Ascending aorta (tissue), 2 donors: ENCODE data around the gene APLP2. TPM values are rescaled to one million over a fixed set of nuclear protein-coding genes. Genes with fewer than 3 reads are reported as not detected.
A peak's percentile ranks its signal among the peaks of the same experiment; 100 is the strongest.

ENCODE experiments used
- DNase-seq, 2 donors: peaks; one replicate each; pipeline ENCODE4 v3.0.0-alpha.2; 2019; ENCODE audit warnings: low spot score in 2 of 2
- H3K27ac ChIP-seq, 2 donors: fragments of 200-600 bp; sonication (generic); one replicate each; pipeline ENCODE4 v1.5.1; 2016 to 2017; ENCODE audit warnings: mild to moderate bottlenecking in 1 of 2
- H3K27me3 ChIP-seq: fragments of 200-600 bp; sonication (generic); one replicate; pipeline ENCODE4 v1.5.1; 2017
- H3K36me3 ChIP-seq, 2 donors: fragments of 200-600 bp; sonication (generic); one replicate each; pipeline ENCODE4 v1.5.1; 2016
- H3K4me1 ChIP-seq, 2 donors: fragments of 200-600 bp; sonication (generic); one replicate each; pipeline ENCODE4 v1.5.1; 2016 to 2017; ENCODE audit warnings: mild to moderate bottlenecking in 1 of 2
- H3K4me3 ChIP-seq, 2 donors: fragments of 200-600 bp; sonication (generic); one replicate each; pipeline ENCODE4 v1.5.1; 2016 to 2017; ENCODE audit warnings: mild to moderate bottlenecking in 1 of 2
- H3K9me3 ChIP-seq, 2 donors: fragments of 200-600 bp; sonication (generic); one replicate each; pipeline ENCODE4 v1.5.1; 2016
- intact Hi-C: fragments of 100-400 bp; cut with DNase I; formaldehyde crosslinking; loops from one replicate; pipeline ENCODE4 v1.15.1; 2023
- total RNA-seq: library from RNA; depleted of rRNA; stranded (reverse); fragments of >200 nt; gene quantifications from one replicate; pipeline ENCODE4 v1.1.0, GENCODE V29; 2016
- TF ChIP-seq, protein P1 (sequence below), 3 experiments: fragments of 200-600 bp in 2 of 3; fragments of 450-650 bp in 1 of 3; sonication (generic) in 2 of 3; IDR thresholded peaks; one replicate each; pipeline ENCODE4 v1.5.1; 2016 to 2019; ENCODE audit warnings: antibody characterized with exemption in 3 of 3, mild to moderate bottlenecking in 1 of 3, moderate library complexity in 1 of 3

APLP2 gene
- total RNA-seq, 1 donor from 2014 or later = 216 TPM

DNA sequence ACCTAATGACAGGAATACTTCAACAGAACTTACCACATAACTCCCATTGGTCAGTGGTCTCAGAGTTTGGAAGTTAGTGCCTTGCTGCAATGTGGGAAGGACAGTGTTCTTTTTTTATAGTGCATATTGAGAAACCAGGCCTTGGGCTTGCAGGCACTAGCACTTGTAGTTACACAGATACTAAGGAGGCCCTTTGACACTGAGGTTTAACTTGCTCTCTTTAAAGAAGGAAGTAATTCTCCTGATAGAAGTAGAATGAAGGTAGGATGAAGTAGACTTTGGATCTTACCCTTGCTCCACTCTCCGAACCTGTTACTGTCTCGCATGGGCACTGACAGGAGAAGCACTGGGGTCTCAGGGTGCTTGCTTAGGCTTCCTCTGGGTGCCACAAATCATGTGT is 58.9 kb downstream of the APLP2 start:
- Histone ChIP-seq H3K9me3 (no peaks in the 10 kb centered on the region), H3K4me3 (no peak overlapping the region), H3K36me3 (peaks cover 57 to 58% of the 10 kb centered on the region in 2 donors), H3K4me1 (peaks cover 0 to 12% of the 10 kb centered on the region in 2 donors), H3K27me3 (no peaks in the 10 kb centered on the region), H3K27ac (no peak overlapping the region)
- TF ChIP-seq, protein P1, sequence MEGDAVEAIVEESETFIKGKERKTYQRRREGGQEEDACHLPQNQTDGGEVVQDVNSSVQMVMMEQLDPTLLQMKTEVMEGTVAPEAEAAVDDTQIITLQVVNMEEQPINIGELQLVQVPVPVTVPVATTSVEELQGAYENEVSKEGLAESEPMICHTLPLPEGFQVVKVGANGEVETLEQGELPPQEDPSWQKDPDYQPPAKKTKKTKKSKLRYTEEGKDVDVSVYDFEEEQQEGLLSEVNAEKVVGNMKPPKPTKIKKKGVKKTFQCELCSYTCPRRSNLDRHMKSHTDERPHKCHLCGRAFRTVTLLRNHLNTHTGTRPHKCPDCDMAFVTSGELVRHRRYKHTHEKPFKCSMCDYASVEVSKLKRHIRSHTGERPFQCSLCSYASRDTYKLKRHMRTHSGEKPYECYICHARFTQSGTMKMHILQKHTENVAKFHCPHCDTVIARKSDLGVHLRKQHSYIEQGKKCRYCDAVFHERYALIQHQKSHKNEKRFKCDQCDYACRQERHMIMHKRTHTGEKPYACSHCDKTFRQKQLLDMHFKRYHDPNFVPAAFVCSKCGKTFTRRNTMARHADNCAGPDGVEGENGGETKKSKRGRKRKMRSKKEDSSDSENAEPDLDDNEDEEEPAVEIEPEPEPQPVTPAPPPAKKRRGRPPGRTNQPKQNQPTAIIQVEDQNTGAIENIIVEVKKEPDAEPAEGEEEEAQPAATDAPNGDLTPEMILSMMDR (IDR thresholded peaks at IDR 0.05) = no peak
- intact Hi-C loops = loop anchor here (10.0 kb wide), 1 partner anchor 786 kb away; the partner anchor contains the start of gene SNX19
- no peak for DNase-seq

DNA sequence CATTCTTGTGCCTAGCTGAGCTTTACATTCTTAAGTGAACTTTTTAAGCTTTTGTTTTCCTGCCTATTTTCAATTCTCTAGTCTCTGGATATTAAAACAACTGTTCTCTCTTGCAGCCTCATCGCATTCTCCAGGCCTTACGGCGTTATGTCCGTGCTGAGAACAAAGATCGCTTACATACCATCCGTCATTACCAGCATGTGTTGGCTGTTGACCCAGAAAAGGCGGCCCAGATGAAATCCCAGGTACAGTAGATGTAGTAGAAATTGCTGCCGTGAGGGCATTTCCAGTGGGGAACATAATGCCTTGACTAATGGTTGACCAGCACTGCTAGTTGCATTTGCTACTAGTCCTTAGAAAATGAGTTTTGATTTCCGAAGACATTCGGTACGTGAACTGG is 60.2 kb downstream of the APLP2 start:
- Histone ChIP-seq H3K4me1 (peaks cover 0 to under 1% of the 10 kb centered on the region in 2 donors), H3K4me3 (no peak overlapping the region), H3K27ac (no peak overlapping the region), H3K9me3 (no peaks in the 10 kb centered on the region), H3K27me3 (no peaks in the 10 kb centered on the region), H3K36me3 (peaks cover 64 to 71% of the 10 kb centered on the region in 2 donors)
- DNase-seq = peak in 1 of 2 donors; percentile 46
- intact Hi-C loops = loop anchor here (10.0 kb wide), 1 partner anchor 785 kb away; the partner anchor contains the start of gene SNX19
- TF ChIP-seq, protein P1 (IDR thresholded peaks at IDR 0.05) = no peak

DNA sequence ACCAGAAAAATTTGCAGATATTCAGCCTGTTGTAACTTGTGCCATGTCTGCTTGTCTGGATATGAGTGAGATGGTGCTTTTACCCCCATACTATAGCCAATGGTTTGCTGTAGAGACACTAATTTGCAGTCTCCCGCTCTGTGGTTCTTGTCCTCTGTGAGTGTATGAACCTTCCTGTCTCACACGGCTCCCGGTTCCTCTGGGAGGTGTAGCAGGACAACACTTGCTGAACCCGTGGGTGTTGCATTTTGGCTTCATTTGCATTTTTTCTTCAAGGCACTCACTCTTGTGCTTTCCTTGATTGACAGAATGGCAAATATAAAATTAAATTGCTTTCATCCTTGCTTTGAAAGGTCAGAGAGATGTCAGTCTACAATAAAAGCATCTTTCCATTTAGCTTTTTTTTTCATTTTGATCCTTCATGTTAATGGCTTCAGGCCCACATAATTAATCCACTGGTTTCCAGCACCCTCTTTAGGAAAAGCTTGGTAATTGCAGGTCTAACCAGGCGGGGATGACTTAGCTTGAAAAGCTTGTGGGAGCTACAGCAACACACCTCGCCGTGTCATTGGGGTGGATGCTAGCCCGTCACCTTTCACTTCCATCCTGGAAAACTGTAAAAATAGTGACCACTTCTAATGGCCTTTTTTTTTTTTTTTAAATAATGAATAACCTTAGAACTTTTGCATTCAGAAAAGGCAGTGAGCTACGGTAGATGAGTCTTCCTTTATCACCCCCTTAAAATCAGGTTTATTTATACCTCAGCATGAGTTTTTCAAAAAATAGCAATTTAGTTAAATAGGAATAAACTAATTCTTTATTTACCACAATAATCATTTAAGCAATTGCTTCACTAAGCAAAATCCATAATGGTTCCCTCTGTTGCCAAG is 62.5 kb downstream of the APLP2 start:
- H3K4me3 ChIP-seq = no peak overlapping the region
- H3K4me1 ChIP-seq = no peaks in the 10 kb centered on the region
- H3K27ac ChIP-seq = no peak overlapping the region
- intact Hi-C loops = loop anchor here (1.0 to 2.0 kb wide), 2 partner anchors 63 to 209 kb away; partner anchors contain the start of gene APLP2
- H3K36me3 ChIP-seq = peaks cover 69 to 84% of the 10 kb centered on the region in 2 donors
- no peaks in the 10 kb centered on the region for H3K27me3 ChIP-seq
- TF ChIP-seq, protein P1 (IDR thresholded peaks at IDR 0.05) = peak; percentile 72 to 81 (median 73)
- H3K9me3 ChIP-seq = no peaks in the 10 kb centered on the region
- peak in 1 of 2 donors; percentile 76 for DNase-seq

- no peaks in the 10 kb centered on the region for H3K4me1 ChIP-seq
- no peak overlapping the region for H3K27ac ChIP-seq
- intact Hi-C loops = loop anchor here (2.0 kb wide), 1 partner anchor 65 kb away; the partner anchor contains the start of gene APLP2
- DNase-seq = peak in 1 of 2 donors; percentile 53
- no peak overlapping the region for H3K4me3 ChIP-seq
- TF ChIP-seq, protein P1 (IDR thresholded peaks at IDR 0.05) = no peak
- no peaks in the 10 kb centered on the region for H3K9me3 ChIP-seq
- peaks cover 55 to 79% of the 10 kb centered on the region in 2 donors for H3K36me3 ChIP-seq
- H3K27me3 ChIP-seq = no peaks in the 10 kb centered on the region
These were observed 64.0 kb downstream of the APLP2 start for GRCh38 chr11:130133716-130134115.

GRCh38 chr11:130136107-130136506 is 66.4 kb downstream of the APLP2 start:
- H3K9me3 ChIP-seq = no peaks in the 10 kb centered on the region
- H3K27ac ChIP-seq = no peak overlapping the region
- DNase-seq = peak in 1 of 2 donors; percentile 38
- TF ChIP-seq, protein P1 (IDR thresholded peaks at IDR 0.05) = no peak
- H3K36me3 ChIP-seq = peaks cover 44 to 67% of the 10 kb centered on the region in 2 donors
- no peak overlapping the region for H3K4me3 ChIP-seq
- no peaks in the 10 kb centered on the region for H3K4me1 ChIP-seq
- H3K27me3 ChIP-seq = no peaks in the 10 kb centered on the region
- intact Hi-C loops = no loop called here
